HG03442 (cell line): ENCODE measurements around the gene CREB3L2.

Experiments used
- ATAC-seq: cut with Tn5 transposase; IDR thresholded peaks from one replicate; pipeline ENCODE4 v1.9.1; 2021; ENCODE audit warnings: mild to moderate bottlenecking, moderate library complexity; ENCODE audit not compliant: unreplicated experiment

Gene CREB3L2

GRCh38 chr7:137953665-137954470 is 48.0 kb downstream of the CREB3L2 start:
- ATAC-seq: no peak

GRCh38 chr7:137953043-137953664 is 48.7 kb downstream of the CREB3L2 start:
- ATAC-seq: no peak

- no peak for ATAC-seq
Observed at GRCh38 chr7:137952426-137952805, 49.5 kb downstream of the CREB3L2 start.

GRCh38 chr7:137951700-137952425 is 50.0 kb downstream of the CREB3L2 start:
- ATAC-seq: no peak

GRCh38 chr7:137950967-137951366 is 50.9 kb downstream of the CREB3L2 start:
- ATAC-seq: no peak

- no peak for ATAC-seq
Observed at GRCh38 chr7:137950263-137950621, 51.6 kb downstream of the CREB3L2 start.

- ATAC-seq: no peak
Observed at GRCh38 chr7:137949416-137950262, 52.2 kb downstream of the CREB3L2 start.

- no peak for ATAC-seq
Observed at GRCh38 chr7:137948845-137949330, 53.0 kb downstream of the CREB3L2 start.

- no peak for ATAC-seq
Observed at GRCh38 chr7:137948083-137948844, 53.6 kb downstream of the CREB3L2 start.

- no peak for ATAC-seq
Observed at GRCh38 chr7:137947046-137947445, 54.8 kb downstream of the CREB3L2 start.

GRCh38 chr7:137946011-137946410 is 55.9 kb downstream of the CREB3L2 start:
- no peak for ATAC-seq

GRCh38 chr7:137944168-137944567 is 57.7 kb downstream of the CREB3L2 start:
- no peak for ATAC-seq

GRCh38 chr7:137943132-137943551 is 58.7 kb downstream of the CREB3L2 start:
- ATAC-seq: no peak

GRCh38 chr7:137942484-137943115 is 59.3 kb downstream of the CREB3L2 start:
- no peak for ATAC-seq

GRCh38 chr7:137940656-137941518 is 61.0 kb downstream of the CREB3L2 start:
- no peak for ATAC-seq

- no peak for ATAC-seq
Observed at GRCh38 chr7:137940218-137940617, 61.7 kb downstream of the CREB3L2 start.

GRCh38 chr7:137937202-137937560 is 64.7 kb downstream of the CREB3L2 start:
- ATAC-seq: no peak

GRCh38 chr7:137936509-137937201 is 65.2 kb downstream of the CREB3L2 start:
- ATAC-seq: no peak
